GM12872 (cell line): ENCODE measurements around the gene PSMD6.

Experiments used
- CTCF ChIP-seq: IDR thresholded peaks from 3 replicates; pipeline ENCODE4 v1.5.1; 2011; ENCODE audit warnings: low read depth, mild to moderate bottlenecking, low read length, moderate library complexity; ENCODE audit not compliant: insufficient read depth

PSMD6 gene

DNA sequence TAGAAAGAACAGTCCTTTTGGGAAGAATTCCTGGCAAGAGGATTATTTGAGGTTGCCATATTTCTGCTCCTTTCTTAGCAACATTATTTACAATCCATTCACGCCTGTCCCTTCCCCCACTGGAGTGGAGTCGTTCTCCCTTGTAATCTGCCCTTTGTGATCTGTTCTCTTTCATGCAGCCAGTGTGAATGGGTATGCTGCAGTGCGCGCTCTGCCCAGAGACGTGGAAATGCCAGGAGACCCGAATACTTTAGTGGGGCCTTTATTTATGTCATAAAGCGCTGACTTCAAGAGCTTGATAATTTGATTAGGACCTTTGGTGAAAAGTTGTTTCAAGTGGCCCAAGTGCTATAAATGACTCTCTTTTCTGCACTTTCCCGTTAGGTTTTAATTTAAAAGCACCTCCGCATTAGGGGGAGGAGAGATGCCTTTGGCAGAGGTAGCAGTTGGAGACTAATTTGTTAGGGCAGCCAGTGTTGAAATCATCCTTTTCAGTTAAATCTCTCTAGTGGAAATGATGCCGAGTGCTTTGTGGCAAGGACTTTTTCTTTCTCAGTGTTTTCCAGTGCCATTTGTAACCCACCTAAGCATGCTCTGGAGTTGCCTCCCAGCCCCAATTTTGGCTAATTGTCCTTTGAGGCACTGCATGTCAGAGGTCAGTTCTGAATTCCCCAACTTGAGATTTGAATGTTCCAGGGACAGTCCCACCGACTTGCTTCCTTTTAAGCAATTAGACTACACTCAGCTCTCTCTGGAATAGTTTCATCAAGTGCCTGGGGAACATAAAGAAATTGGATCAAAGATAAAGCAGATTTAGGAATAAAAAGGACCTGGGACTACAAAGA lies 52.4 kb downstream of the PSMD6 start:
- no peak for TF ChIP-seq CTCF

GRCh38 chr3:63969876-63970275 lies 53.4 kb downstream of the PSMD6 start:
- no peak for TF ChIP-seq CTCF

DNA sequence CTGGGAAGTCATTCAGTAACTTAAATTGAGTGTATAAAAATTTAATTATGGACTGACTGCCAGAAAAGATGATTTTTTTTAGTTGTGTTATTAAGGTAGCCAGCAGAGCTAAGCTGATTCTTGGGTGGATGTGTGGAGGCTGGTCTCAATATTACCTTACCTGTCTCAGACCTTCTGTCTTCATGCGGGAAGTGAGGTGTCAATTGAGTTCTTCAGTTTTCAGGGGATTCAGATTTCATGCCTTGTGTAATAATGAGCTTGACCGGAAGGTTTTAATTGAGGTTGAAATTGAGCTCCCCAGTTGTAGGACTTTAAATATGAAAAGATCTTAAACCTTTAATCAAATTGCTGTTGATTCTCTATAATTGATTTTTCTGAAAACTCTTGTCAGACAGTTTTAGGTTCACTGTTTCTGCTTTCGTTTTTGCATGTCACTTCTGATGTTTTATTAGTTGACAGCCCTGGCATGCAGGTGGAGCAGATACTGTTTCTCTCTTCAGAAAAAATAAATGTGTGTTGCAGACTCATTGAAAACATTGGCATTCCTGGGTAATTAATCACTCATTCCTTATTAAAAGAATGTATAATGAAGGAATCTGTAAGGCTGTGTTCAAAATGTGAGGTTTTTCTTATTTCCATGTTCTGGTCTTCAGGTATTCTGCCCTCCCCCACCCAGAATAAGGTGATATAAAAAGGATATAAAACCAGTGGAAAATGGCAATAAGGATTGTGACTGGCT lies 54.5 kb downstream of the PSMD6 start:
- TF ChIP-seq CTCF, result no peak

DNA sequence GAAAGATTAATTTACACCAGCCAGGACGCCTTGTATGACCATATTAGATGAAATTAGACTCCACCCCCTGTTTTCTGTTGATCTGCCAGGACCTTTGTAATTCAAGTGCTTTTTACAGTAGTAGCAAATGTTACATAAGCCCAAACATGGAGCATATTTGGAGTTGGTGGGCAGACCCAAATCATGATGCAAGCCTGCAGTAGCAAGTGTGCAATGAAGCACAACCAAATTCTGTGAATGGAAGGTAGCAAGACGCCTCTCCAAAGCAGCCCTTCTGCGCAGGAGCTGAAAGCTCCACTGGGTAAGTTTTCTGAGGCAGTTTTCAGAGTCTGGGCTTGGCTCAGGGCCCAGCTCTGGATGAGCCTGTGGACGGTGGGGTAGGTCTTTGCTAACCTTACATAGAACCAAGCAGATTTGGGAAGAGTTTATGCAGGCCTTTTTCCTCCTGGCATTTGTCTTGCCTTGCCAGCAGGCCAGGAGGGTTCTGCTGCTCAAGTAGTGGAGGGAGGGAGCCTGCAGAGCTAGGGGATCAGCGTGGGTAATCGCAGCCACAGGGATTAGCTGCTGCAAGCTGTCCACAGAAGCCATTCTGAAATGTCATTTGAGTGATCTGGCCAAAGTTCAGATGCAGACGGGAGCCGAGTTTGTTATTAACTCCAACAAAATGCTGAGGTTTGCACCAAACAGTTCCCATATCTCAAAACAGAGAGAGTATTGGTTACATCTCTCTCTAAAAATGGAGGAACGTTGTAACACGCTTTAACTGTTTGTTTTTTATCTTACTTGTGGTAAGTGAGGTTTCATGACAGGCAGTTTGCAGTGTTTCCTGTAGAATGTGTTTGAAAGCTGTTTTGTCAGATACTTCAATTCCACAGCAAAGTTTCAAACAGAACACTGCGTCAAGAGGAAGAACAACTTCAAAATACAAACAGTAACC lies 55.4 kb downstream of the PSMD6 start:
- no peak for TF ChIP-seq CTCF

- no peak for TF ChIP-seq CTCF
These were observed 56.4 kb downstream of the PSMD6 start for GRCh38 chr3:63966871-63967270.

DNA sequence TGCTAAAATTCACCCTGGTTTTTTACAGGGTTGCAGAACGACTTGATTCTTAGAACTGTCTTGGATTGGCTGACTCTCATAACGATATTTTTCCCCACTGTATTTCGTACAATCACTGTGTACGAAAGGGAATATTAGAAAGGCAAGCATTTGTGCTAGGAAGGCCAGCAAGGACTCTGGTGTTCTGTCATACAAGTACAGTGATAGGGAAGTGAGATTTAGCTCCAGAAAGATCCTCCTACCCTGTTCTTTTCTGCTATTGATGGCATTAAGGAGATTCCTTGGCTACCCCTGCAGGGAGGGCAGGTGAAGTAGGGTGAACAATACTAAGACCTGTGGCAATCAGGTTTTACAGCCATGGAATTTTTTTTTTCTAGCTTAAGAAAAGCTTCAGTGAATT lies 57.3 kb downstream of the PSMD6 start:
- no peak for TF ChIP-seq CTCF
